Uterus (tissue), 2 donors: Measurements from ENCODE around the gene CCNY.

ENCODE experiments used
- POLR2A ChIP-seq, 2 donors: fragments of 450-650 bp; IDR thresholded peaks; one replicate each; pipeline ENCODE4 v1.6.1; 2016; ENCODE audit warnings: antibody characterized with exemption in 2 of 2, mild to moderate bottlenecking in 1 of 2, moderate library complexity in 1 of 2
- TF ChIP-seq, protein P1 (sequence below), 4 experiments: fragments of 200-600 bp in 2 of 4; fragments of 450-650 bp in 2 of 4; sonication (generic) in 2 of 4; IDR thresholded peaks; one replicate each; pipeline ENCODE4 v1.5.1; 2016 to 2019; ENCODE audit warnings: antibody characterized with exemption in 4 of 4, mild to moderate bottlenecking in 2 of 4, moderate library complexity in 1 of 4

DNA sequence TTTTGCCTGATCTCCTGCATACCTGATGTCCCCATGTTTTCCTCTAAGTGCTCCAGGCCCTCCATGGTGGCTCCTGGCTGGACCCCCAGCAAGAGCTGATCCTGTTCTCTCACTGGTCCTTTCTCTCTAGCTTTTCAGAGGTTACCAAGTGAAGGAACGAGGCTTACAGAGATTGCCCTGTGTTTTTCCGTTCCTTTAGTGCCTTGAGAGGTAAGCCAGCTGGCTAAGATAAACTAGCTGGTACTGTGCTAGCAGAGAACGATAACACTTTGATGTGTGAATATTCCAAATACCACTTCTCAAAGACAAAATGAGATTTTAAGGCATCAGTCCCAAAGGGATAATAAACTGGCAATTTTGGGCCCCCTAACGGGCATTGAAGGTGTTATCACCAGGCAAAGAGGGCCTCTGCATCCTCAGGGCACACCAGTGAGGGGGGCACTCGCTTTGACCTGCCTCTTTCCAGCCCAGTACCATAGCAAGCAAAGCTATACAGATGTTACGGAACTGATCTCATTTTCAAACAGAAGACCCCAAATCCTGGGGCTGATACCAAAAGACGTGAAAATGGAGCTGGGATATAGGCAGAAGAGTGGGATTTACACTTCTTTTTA, 8.4 kb upstream of the CCNY start:
- TF ChIP-seq, protein P1, sequence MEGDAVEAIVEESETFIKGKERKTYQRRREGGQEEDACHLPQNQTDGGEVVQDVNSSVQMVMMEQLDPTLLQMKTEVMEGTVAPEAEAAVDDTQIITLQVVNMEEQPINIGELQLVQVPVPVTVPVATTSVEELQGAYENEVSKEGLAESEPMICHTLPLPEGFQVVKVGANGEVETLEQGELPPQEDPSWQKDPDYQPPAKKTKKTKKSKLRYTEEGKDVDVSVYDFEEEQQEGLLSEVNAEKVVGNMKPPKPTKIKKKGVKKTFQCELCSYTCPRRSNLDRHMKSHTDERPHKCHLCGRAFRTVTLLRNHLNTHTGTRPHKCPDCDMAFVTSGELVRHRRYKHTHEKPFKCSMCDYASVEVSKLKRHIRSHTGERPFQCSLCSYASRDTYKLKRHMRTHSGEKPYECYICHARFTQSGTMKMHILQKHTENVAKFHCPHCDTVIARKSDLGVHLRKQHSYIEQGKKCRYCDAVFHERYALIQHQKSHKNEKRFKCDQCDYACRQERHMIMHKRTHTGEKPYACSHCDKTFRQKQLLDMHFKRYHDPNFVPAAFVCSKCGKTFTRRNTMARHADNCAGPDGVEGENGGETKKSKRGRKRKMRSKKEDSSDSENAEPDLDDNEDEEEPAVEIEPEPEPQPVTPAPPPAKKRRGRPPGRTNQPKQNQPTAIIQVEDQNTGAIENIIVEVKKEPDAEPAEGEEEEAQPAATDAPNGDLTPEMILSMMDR (IDR thresholded peaks at IDR 0.05), result no peak
- no peak for TF ChIP-seq POLR2A (IDR thresholded peaks at IDR 0.05)
